ENCODE measurements around the gene SLC18A3. TPM values are rescaled to one million over a fixed set of nuclear protein-coding genes. Genes with fewer than 3 reads are reported as not detected.

SLC18A3 gene
- total and polyA plus RNA-seq, 9 donors, result 0.16 TPM; not detected in 8

DNA sequence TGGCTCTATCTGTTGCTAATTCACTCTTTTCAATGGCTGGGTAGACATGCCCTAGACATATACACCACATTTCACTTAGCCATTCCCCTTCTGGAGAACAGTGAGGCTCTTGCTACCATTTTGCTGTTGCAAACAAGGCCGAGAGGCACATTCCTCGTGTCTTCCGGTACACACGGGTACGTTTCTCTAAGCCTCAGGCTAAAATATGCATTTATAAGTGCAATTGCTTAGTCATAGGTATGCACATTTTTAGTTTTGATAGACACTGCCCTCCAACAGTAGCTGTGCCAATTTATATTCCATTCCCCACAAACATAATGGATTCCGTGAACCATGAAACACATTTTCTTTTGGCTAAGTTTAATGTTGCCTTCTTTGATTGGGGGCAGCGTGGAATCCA, 16.9 kb downstream of the SLC18A3 start:
- Histone ChIP-seq H3K27me3 (ENCODE audit: control insufficient read depth, insufficient read depth, low read length) (no peaks in the 10 kb centered on the region), H3K27ac (ENCODE audit: low read length) (no peak overlapping the region), H3K4me1 (ENCODE audit: control insufficient read depth, insufficient read depth, low read length) (no peaks in the 10 kb centered on the region), H3K9me3 (replicated peaks; ENCODE audit: control insufficient read depth, low read depth, low read length) (no peaks in the 10 kb centered on the region), H3K4me3 (ENCODE audit: low read length) (no peak overlapping the region), H3K36me3 (ENCODE audit: control insufficient read depth, insufficient read depth, low read length) (no peaks in the 10 kb centered on the region)
- DNase-seq, result no peak
- WGBS (ENCODE audit: insufficient coverage), result 50% methylated on average over 1 of the region's 7 CpGs

- Histone ChIP-seq H3K4me3 (ENCODE audit: low read length) (no peak overlapping the region), H3K27ac (ENCODE audit: low read length) (no peak overlapping the region), H3K27me3 (ENCODE audit: control insufficient read depth, insufficient read depth, low read length) (no peaks in the 10 kb centered on the region), H3K36me3 (ENCODE audit: control insufficient read depth, insufficient read depth, low read length) (no peaks in the 10 kb centered on the region), H3K4me1 (ENCODE audit: control insufficient read depth, insufficient read depth, low read length) (no peaks in the 10 kb centered on the region), H3K9me3 (replicated peaks; ENCODE audit: control insufficient read depth, low read depth, low read length) (no peaks in the 10 kb centered on the region)
- no peak for DNase-seq
- 98% methylated on average over 11 of the region's 18 CpGs for WGBS (ENCODE audit: insufficient coverage)
These were observed 17.6 kb downstream of the SLC18A3 start for GRCh38 chr10:49627644-49628247.

GRCh38 chr10:49628599-49628998, 18.5 kb downstream of the SLC18A3 start:
- WGBS (ENCODE audit: insufficient coverage), result 91% methylated on average over 8 of the region's 8 CpGs
- Histone ChIP-seq H3K27ac (ENCODE audit: low read length) (no peak overlapping the region), H3K9me3 (replicated peaks; ENCODE audit: control insufficient read depth, low read depth, low read length) (no peaks in the 10 kb centered on the region), H3K4me1 (ENCODE audit: control insufficient read depth, insufficient read depth, low read length) (no peaks in the 10 kb centered on the region), H3K4me3 (ENCODE audit: low read length) (no peak overlapping the region), H3K27me3 (ENCODE audit: control insufficient read depth, insufficient read depth, low read length) (peaks cover 4% of the 10 kb centered on the region), H3K36me3 (ENCODE audit: control insufficient read depth, insufficient read depth, low read length) (no peaks in the 10 kb centered on the region)
- DNase-seq, result no peak

DNA sequence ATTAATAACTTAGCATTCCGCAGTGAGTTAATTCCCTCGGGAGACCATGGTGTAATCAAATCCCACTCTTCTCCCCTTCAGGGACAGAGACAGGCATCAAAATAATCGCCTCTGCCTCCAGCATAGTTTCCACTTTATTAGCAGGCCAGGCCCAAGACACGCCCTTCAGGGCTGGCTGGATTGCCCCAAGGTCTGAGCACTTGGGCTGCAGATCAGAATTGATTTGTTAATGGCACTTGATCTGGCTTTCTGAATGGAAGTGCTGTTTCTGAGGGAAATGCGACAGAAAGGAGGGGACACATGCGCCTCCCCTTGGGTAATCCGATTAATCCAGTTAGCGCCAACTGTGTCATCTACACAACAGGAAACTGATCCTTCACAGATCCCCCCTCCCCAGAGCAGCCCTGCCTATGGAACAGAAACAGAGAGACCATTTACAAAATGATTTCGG, 19.3 kb downstream of the SLC18A3 start:
- Histone ChIP-seq H3K4me1 (ENCODE audit: control insufficient read depth, insufficient read depth, low read length) (no peaks in the 10 kb centered on the region), H3K36me3 (ENCODE audit: control insufficient read depth, insufficient read depth, low read length) (no peaks in the 10 kb centered on the region), H3K4me3 (ENCODE audit: low read length) (no peak overlapping the region), H3K27ac (ENCODE audit: low read length) (no peak overlapping the region), H3K27me3 (ENCODE audit: control insufficient read depth, insufficient read depth, low read length) (peaks cover 9% of the 10 kb centered on the region), H3K9me3 (replicated peaks; ENCODE audit: control insufficient read depth, low read depth, low read length) (no peaks in the 10 kb centered on the region)
- DNase-seq, result no peak
- 63% methylated on average over 2 of the region's 9 CpGs for WGBS (ENCODE audit: insufficient coverage)

GRCh38 chr10:49631975-49632374, 21.9 kb downstream of the SLC18A3 start:
- H3K4me3 ChIP-seq (ENCODE audit: low read length), result no peak overlapping the region
- WGBS (ENCODE audit: insufficient coverage), result 89% methylated on average over 6 of the region's 6 CpGs

GRCh38 chr10:49632406-49633317, 22.6 kb downstream of the SLC18A3 start:
- Histone ChIP-seq H3K36me3 (ENCODE audit: control insufficient read depth, insufficient read depth, low read length) (no peaks in the 10 kb centered on the region), H3K27me3 (ENCODE audit: control insufficient read depth, insufficient read depth, low read length) (peaks cover 9% of the 10 kb centered on the region), H3K4me3 (ENCODE audit: low read length) (no peak overlapping the region), H3K9me3 (replicated peaks; ENCODE audit: control insufficient read depth, low read depth, low read length) (no peaks in the 10 kb centered on the region), H3K4me1 (ENCODE audit: control insufficient read depth, insufficient read depth, low read length) (no peaks in the 10 kb centered on the region), H3K27ac (ENCODE audit: low read length) (no peak overlapping the region)
- DNase-seq, result no peak
- WGBS (ENCODE audit: insufficient coverage), result 61% methylated on average over 9 of the region's 12 CpGs

More at GRCh38 chr10:49631975-49632374, 21.9 kb downstream of the SLC18A3 start:
- H3K36me3 ChIP-seq (ENCODE audit: control insufficient read depth, insufficient read depth, low read length), result no peaks in the 10 kb centered on the region
- no peak overlapping the region for H3K27ac ChIP-seq (ENCODE audit: low read length)
- H3K4me1 ChIP-seq (ENCODE audit: control insufficient read depth, insufficient read depth, low read length), result no peaks in the 10 kb centered on the region
- H3K27me3 ChIP-seq (ENCODE audit: control insufficient read depth, insufficient read depth, low read length), result peaks cover 9% of the 10 kb centered on the region
- no peaks in the 10 kb centered on the region for H3K9me3 ChIP-seq (replicated peaks; ENCODE audit: control insufficient read depth, low read depth, low read length)
- no peak for DNase-seq

- WGBS (ENCODE audit: insufficient coverage), result 33% methylated on average over 8 of the region's 13 CpGs
- H3K27me3 ChIP-seq (ENCODE audit: control insufficient read depth, insufficient read depth, low read length), result peaks cover 9% of the 10 kb centered on the region
These were observed 23.4 kb downstream of the SLC18A3 start for GRCh38 chr10:49633327-49634068.

GRCh38 chr10:49634069-49634660, 24.1 kb downstream of the SLC18A3 start:
- H3K27ac ChIP-seq (ENCODE audit: low read length), result no peak overlapping the region
- H3K9me3 ChIP-seq (replicated peaks; ENCODE audit: control insufficient read depth, low read depth, low read length), result no peaks in the 10 kb centered on the region
- no peak for DNase-seq
- no peaks in the 10 kb centered on the region for H3K36me3 ChIP-seq (ENCODE audit: control insufficient read depth, insufficient read depth, low read length)
- no peak overlapping the region for H3K4me3 ChIP-seq (ENCODE audit: low read length)
- 69% methylated on average over 6 of the region's 8 CpGs for WGBS (ENCODE audit: insufficient coverage)
- H3K4me1 ChIP-seq (ENCODE audit: control insufficient read depth, insufficient read depth, low read length), result no peaks in the 10 kb centered on the region
- H3K27me3 ChIP-seq (ENCODE audit: control insufficient read depth, insufficient read depth, low read length), result peaks cover 9% of the 10 kb centered on the region

More at GRCh38 chr10:49633327-49634068, 23.4 kb downstream of the SLC18A3 start:
- Histone ChIP-seq H3K4me3 (ENCODE audit: low read length) (no peak overlapping the region), H3K27ac (ENCODE audit: low read length) (no peak overlapping the region), H3K36me3 (ENCODE audit: control insufficient read depth, insufficient read depth, low read length) (no peaks in the 10 kb centered on the region), H3K9me3 (replicated peaks; ENCODE audit: control insufficient read depth, low read depth, low read length) (no peaks in the 10 kb centered on the region), H3K4me1 (ENCODE audit: control insufficient read depth, insufficient read depth, low read length) (no peaks in the 10 kb centered on the region)
- no peak for DNase-seq

- DNase-seq, result no peak
- no peaks in the 10 kb centered on the region for H3K36me3 ChIP-seq (ENCODE audit: control insufficient read depth, insufficient read depth, low read length)
- no peak overlapping the region for H3K4me3 ChIP-seq (ENCODE audit: low read length)
- H3K9me3 ChIP-seq (replicated peaks; ENCODE audit: control insufficient read depth, low read depth, low read length), result no peaks in the 10 kb centered on the region
- peaks cover 2% of the 10 kb centered on the region for H3K27me3 ChIP-seq (ENCODE audit: control insufficient read depth, insufficient read depth, low read length)
- H3K4me1 ChIP-seq (ENCODE audit: control insufficient read depth, insufficient read depth, low read length), result no peaks in the 10 kb centered on the region
- WGBS (ENCODE audit: insufficient coverage), result 84% methylated on average over 3 of the region's 3 CpGs
- no peak overlapping the region for H3K27ac ChIP-seq (ENCODE audit: low read length)
These were observed 32.2 kb downstream of the SLC18A3 start for GRCh38 chr10:49642311-49642710.
